Activated T-helper 17 cell treated with anti-CD3 and anti-CD28 coated beads, Interleukin-2, amount 50 U/mL, for 72 hours (primary cell): ENCODE measurements around the gene ATP1B1. TPM values are rescaled to one million over a fixed set of nuclear protein-coding genes. Genes with fewer than 3 reads are reported as not detected.
"Not testable (repeated sequence)": the region's sequence is repeated elsewhere in the genome, so short reads cannot be mapped to it uniquely, and the experiment has no call there.

ENCODE experiments used
- ATAC-seq: fragments of 150-1000 bp; cut with Tn5 transposase; replicated peaks from 2 replicates; pipeline ENCODE4 v1.10.0; 2021; ENCODE audit warnings: mild to moderate bottlenecking, moderate library complexity
- H3K27ac Mint-ChIP-seq: one replicate; pipeline ENCODE4 v1.8.0; 2022; ENCODE audit warnings: mixed read lengths
- H3K27me3 Mint-ChIP-seq: one replicate; pipeline ENCODE4 v1.8.0; 2022; ENCODE audit warnings: mixed read lengths
- H3K36me3 Mint-ChIP-seq: one replicate; pipeline ENCODE4 v1.8.0; 2022; ENCODE audit warnings: low read depth, mild to moderate bottlenecking, mixed read lengths
- H3K4me1 Mint-ChIP-seq: one replicate; pipeline ENCODE4 v1.8.0; 2022; ENCODE audit warnings: mixed read lengths
- H3K4me3 Mint-ChIP-seq: one replicate; pipeline ENCODE4 v1.8.0; 2022; ENCODE audit warnings: mild to moderate bottlenecking, mixed read lengths
- H3K9me3 Mint-ChIP-seq: one replicate; pipeline ENCODE4 v1.8.0; 2022; ENCODE audit warnings: mixed read lengths
- total RNA-seq, 2 donors: library from RNA; stranded (reverse); gene quantifications; one replicate each; pipeline ENCODE4 v1.2.3, GENCODE V29; 2022

The ATP1B1 gene
- total RNA-seq, 2 donors from 2014 or later, result 3.4 to 51.8 TPM

GRCh38 chr1:169150641-169151337 lies 44.3 kb downstream of the ATP1B1 start:
- ATAC-seq, result no peak
- Mint-ChIP-seq H3K36me3 (no peaks in the 10 kb centered on the region), H3K4me1 (no peaks in the 10 kb centered on the region), H3K27ac (no peak overlapping the region), H3K9me3 (no peaks in the 10 kb centered on the region), H3K27me3 (no peaks in the 10 kb centered on the region), H3K4me3 (no peak overlapping the region)

- H3K4me1 Mint-ChIP-seq, result no peaks in the 10 kb centered on the region
- no peaks in the 10 kb centered on the region for H3K9me3 Mint-ChIP-seq
- no peak overlapping the region for H3K27ac Mint-ChIP-seq
- H3K4me3 Mint-ChIP-seq, result no peak overlapping the region
- no peak for ATAC-seq
- no peaks in the 10 kb centered on the region for H3K36me3 Mint-ChIP-seq
- H3K27me3 Mint-ChIP-seq, result no peaks in the 10 kb centered on the region
Measured at GRCh38 chr1:169151338-169151837, 44.9 kb downstream of the ATP1B1 start.

DNA sequence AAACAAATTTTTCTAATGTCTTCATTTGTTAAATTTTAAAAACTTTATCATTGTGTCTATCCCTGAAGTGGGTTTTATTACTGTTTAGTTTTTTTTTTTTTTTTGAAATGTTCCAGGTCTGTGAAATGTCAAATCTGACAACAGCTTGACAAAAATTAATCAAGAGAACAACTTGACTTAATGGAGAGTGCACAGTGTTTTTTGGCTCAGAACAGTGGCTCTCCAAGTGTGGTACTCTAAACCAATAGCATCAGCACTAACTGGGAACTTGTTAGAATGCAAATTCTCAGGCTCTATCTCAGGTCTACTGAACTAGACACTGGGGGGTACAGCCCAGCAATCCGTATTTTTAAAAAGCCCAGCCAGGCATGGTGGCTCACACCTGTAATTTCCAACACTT lies 49.2 kb downstream of the ATP1B1 start:
- Mint-ChIP-seq H3K27ac (no peak overlapping the region), H3K9me3 (no peaks in the 10 kb centered on the region), H3K4me1 (no peaks in the 10 kb centered on the region), H3K4me3 (no peak overlapping the region), H3K27me3 (no peaks in the 10 kb centered on the region), H3K36me3 (no peaks in the 10 kb centered on the region)
- ATAC-seq, result no peak

DNA sequence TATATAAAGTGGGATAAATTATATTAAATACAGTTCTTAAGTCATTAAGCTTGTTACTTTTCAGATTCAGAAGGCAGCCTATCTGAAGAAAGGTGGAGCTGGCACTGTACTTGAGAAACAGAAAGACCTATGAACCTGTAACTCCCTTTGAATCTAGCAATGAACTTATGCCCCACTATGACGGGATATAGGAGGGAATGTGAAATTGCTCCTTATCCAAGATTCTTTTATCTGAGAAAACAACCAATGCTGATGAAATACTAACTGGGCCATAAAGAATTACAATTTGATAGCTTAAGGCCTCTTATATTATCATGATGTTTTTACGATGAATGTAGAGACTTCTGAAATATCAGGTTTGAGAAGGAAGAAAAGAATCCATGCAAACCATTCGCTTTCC lies 50.1 kb downstream of the ATP1B1 start:
- Mint-ChIP-seq H3K27me3 (no peaks in the 10 kb centered on the region), H3K4me1 (no peaks in the 10 kb centered on the region), H3K36me3 (no peaks in the 10 kb centered on the region), H3K9me3 (no peaks in the 10 kb centered on the region), H3K4me3 (no peak overlapping the region), H3K27ac (no peak overlapping the region)
- ATAC-seq, result no peak

DNA sequence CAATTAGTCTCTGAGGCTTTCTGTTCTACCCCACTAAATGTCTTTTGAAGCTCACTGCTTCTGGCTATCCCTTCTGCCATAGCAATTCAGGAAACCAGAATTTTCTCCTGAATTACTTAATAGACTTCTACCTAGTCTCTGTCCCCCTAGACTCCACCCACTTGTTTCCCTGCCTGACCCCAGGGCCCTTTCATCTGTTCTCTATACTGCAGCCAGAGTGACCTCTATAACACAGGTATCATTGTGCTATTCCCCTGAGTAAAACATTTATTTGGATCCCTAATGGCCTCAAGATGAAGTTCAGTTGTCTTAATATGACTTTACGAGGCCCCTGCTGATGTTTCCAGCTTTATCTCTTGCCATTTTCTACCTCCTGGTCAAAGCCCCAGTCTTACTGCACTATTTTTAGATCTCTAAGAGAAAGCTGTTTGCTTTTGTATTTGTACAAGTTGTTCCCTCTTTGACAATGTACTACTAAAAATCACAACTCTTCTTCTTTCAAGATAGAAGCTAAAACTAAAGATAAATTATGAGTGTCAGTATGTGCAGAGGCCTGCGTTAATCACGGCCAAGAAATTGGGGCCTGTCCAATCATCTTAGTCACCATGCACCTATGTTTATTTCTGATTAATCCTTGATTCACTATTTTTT lies 54.5 kb downstream of the ATP1B1 start:
- Mint-ChIP-seq H3K27me3 (no peaks in the 10 kb centered on the region), H3K9me3 (no peaks in the 10 kb centered on the region), H3K4me1 (peaks cover 7% of the 10 kb centered on the region), H3K27ac (no peak overlapping the region), H3K4me3 (no peak overlapping the region), H3K36me3 (peaks cover 7% of the 10 kb centered on the region)
- no peak for ATAC-seq

DNA sequence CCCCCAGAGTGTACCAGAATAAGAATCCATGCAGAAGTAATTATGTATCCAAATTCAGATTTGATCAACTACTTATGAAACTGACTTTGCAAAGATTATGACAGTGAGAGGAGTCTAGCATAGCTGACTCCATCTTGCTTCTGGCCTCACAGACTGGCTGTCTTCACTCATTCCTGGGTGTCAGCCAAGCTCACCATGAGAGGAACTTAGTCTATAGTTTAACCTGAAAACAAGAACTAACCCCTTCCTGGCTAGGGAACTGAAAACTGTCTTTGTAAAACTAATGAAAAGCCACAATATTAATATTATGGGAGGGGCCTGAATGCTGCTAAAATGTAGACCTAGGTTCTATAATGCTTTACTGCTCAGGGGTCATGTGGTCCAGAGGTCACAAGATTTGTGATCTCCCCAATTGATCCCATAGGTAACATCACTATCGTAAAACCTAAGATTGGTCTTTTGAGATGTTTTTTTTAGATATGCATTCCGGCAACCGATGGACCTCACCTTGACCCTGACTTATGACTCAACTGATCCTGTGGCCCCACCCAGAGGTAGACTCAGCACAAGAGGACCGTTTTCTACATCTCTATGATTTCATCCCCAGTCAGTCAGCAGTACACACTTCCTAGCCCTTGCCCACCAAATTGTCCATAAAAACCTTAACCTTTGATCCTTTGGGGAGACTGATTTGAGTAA lies 55.2 kb downstream of the ATP1B1 start:
- no peaks in the 10 kb centered on the region for H3K9me3 Mint-ChIP-seq
- H3K4me3 Mint-ChIP-seq, result no peak overlapping the region
- H3K27ac Mint-ChIP-seq, result no peak overlapping the region

DNA sequence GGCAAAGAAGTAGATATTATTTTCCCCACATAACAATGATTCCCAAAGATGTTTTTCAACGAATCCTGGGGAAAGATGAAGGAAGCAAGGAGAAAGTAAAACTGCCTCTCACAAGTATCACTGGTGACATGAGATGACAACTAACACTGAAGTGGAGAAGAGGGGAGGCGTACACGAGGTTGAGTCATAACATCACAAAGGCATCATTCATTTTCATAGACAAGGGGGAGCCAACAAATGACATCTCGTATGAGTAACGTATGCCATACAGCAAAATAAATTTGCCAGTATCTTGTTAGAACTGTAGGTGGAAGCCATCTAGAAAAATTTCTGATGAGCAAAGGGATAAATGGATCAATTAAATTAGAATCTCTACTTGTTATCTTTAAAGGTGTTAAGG lies 56.6 kb downstream of the ATP1B1 start:
- Mint-ChIP-seq H3K4me1 (peaks cover 7% of the 10 kb centered on the region), H3K4me3 (peak overlapping the region; percentile 12)
- peak; percentile 99 for ATAC-seq

More for the DNA sequence above, 55.2 kb downstream of the ATP1B1 start:
- no peaks in the 10 kb centered on the region for H3K27me3 Mint-ChIP-seq
- peaks cover 7% of the 10 kb centered on the region for H3K36me3 Mint-ChIP-seq
- peaks cover 7% of the 10 kb centered on the region for H3K4me1 Mint-ChIP-seq
- no peak for ATAC-seq

GRCh38 chr1:169175461-169175860 lies 69.0 kb downstream of the ATP1B1 start:
- H3K36me3 Mint-ChIP-seq, result no peaks in the 10 kb centered on the region
- H3K9me3 Mint-ChIP-seq, result no peaks in the 10 kb centered on the region
- no peak overlapping the region for H3K27ac Mint-ChIP-seq
- no peaks in the 10 kb centered on the region for H3K27me3 Mint-ChIP-seq
- no peak overlapping the region for H3K4me3 Mint-ChIP-seq
- H3K4me1 Mint-ChIP-seq, result no peaks in the 10 kb centered on the region
- no peak for ATAC-seq

More for the DNA sequence above, 56.6 kb downstream of the ATP1B1 start:
- peak overlapping the region; percentile 10 for H3K27ac Mint-ChIP-seq
- peaks cover 7% of the 10 kb centered on the region for H3K36me3 Mint-ChIP-seq
- H3K27me3 Mint-ChIP-seq, result no peaks in the 10 kb centered on the region
- H3K9me3 Mint-ChIP-seq, result no peaks in the 10 kb centered on the region

- ATAC-seq, H3K4me1 Mint-ChIP-seq, H3K9me3 Mint-ChIP-seq, H3K4me3 Mint-ChIP-seq, H3K36me3 Mint-ChIP-seq, H3K27ac Mint-ChIP-seq, H3K27me3 Mint-ChIP-seq: not testable (repeated sequence)
Measured at GRCh38 chr1:169179431-169179830, 72.9 kb downstream of the ATP1B1 start.

GRCh38 chr1:169180174-169180573 lies 73.7 kb downstream of the ATP1B1 start:
- no peaks in the 10 kb centered on the region for H3K9me3 Mint-ChIP-seq
- no peaks in the 10 kb centered on the region for H3K36me3 Mint-ChIP-seq
- no peaks in the 10 kb centered on the region for H3K4me1 Mint-ChIP-seq
- H3K4me3 Mint-ChIP-seq, result no peak overlapping the region
- ATAC-seq, result no peak
- no peaks in the 10 kb centered on the region for H3K27me3 Mint-ChIP-seq
- H3K27ac Mint-ChIP-seq, result no peak overlapping the region
